Neural cell (in vitro differentiated cells): ENCODE data around the gene CTNNBL1. TPM values are rescaled to one million over a fixed set of nuclear protein-coding genes. Genes with fewer than 3 reads are reported as not detected.

Experiments used
- H2AFZ ChIP-seq: fragments of 200-600, 300-800 bp; sonication (generic), shearing (Covaris generic); 2 replicates; pipeline ENCODE4 v1.6.0; 2014; ENCODE audit warnings: low read depth, mild to moderate bottlenecking, antibody characterized with exemption, low read length, moderate library complexity
- H3F3A ChIP-seq: fragments of 200-600 bp; shearing (Covaris generic); 2 replicates; pipeline ENCODE4 v1.6.1; 2016; ENCODE audit warnings: mild to moderate bottlenecking, moderate library complexity, mixed read lengths, antibody characterized with exemption, low read length; ENCODE audit not compliant: insufficient read depth, poor library complexity, severe bottlenecking
- H3K27ac ChIP-seq: fragments of 200-600, 300-800 bp; sonication (generic), shearing (Covaris generic); 2 replicates; pipeline ENCODE4 v1.5.1; 2014; ENCODE audit warnings: mild to moderate bottlenecking, low read length, moderate library complexity
- H3K27me3 ChIP-seq: fragments of 300-800, 200-600 bp; sonication (generic), shearing (Covaris generic); 2 replicates; pipeline ENCODE4 v1.6.0; 2014; ENCODE audit warnings: mild to moderate bottlenecking, low read depth, low read length, moderate library complexity; ENCODE audit not compliant: insufficient read depth
- H3K36me3 ChIP-seq: fragments of 300-800, 200-600 bp; sonication (generic), shearing (Covaris generic); 2 replicates; pipeline ENCODE4 v1.5.1; 2014; ENCODE audit warnings: mild to moderate bottlenecking, antibody characterized with exemption, low read length, moderate library complexity; ENCODE audit not compliant: insufficient read depth
- H3K4me2 ChIP-seq: fragments of 300-800, 200-600 bp; sonication (generic), shearing (Covaris generic); 2 replicates; pipeline ENCODE4 v1.6.0; 2014; ENCODE audit warnings: mild to moderate bottlenecking, low read length
- H3K4me3 ChIP-seq: fragments of 300-800, 200-600 bp; sonication (generic), shearing (Covaris generic); 2 replicates; pipeline ENCODE4 v1.5.1; 2014; ENCODE audit warnings: mild to moderate bottlenecking, low read length, moderate library complexity
- H3K79me2 ChIP-seq: fragments of 200-600 bp; shearing (Covaris generic); replicated peaks from 2 replicates; pipeline ENCODE4 v1.6.0; 2014; ENCODE audit warnings: mild to moderate bottlenecking, low read length, moderate library complexity; ENCODE audit not compliant: insufficient read depth
- H3K9ac ChIP-seq: fragments of 300-800, 200-600 bp; sonication (generic), shearing (Covaris generic); 2 replicates; pipeline ENCODE4 v1.6.1; 2016; ENCODE audit warnings: mild to moderate bottlenecking, low read length, mixed read lengths
- H3K9me2 ChIP-seq: fragments of 200-600 bp; shearing (Covaris generic); 2 replicates; pipeline ENCODE4 v1.6.1; 2016; ENCODE audit warnings: mild to moderate bottlenecking, low read length, mixed read lengths; ENCODE audit not compliant: insufficient read depth
- H3K9me3 ChIP-seq: fragments of 200-600, 300-800 bp; sonication (generic), shearing (Covaris generic); 2 replicates; pipeline ENCODE4 v1.6.1; 2016; ENCODE audit warnings: mild to moderate bottlenecking, mixed run types, low read length, moderate library complexity, mixed read lengths
- H4K20me1 ChIP-seq: fragments of 200-600 bp; shearing (Covaris generic); 2 replicates; pipeline ENCODE4 v1.6.1; 2016; ENCODE audit warnings: mild to moderate bottlenecking, mixed run types; ENCODE audit not compliant: insufficient read depth
- CTCF ChIP-seq: fragments of 450-650 bp; IDR thresholded peaks from 2 replicates; pipeline ENCODE4 v1.5.1; 2014; ENCODE audit warnings: antibody characterized with exemption, mild to moderate bottlenecking, moderate library complexity; ENCODE audit not compliant: poor library complexity, severe bottlenecking
- EP300 ChIP-seq: fragments of 450-650 bp; conservative IDR thresholded peaks from 2 replicates; pipeline ENCODE4 v1.6.1; 2014; ENCODE audit warnings: antibody characterized with exemption, mild to moderate bottlenecking, moderate library complexity; ENCODE audit not compliant: poor library complexity, severe bottlenecking
- EZH2 ChIP-seq: fragments of 200-600, 300-800 bp; shearing (Covaris generic), sonication (generic); IDR thresholded peaks from 2 replicates; pipeline ENCODE4 v1.6.1; 2014; ENCODE audit warnings: antibody characterized with exemption, low read length, borderline replicate concordance, mild to moderate bottlenecking; ENCODE audit not compliant: insufficient read depth, poor library complexity, severe bottlenecking
- MXI1 ChIP-seq: fragments of 450-650 bp; conservative IDR thresholded peaks from 2 replicates; pipeline ENCODE4 v1.6.1; 2014; ENCODE audit warnings: antibody characterized with exemption, mild to moderate bottlenecking; ENCODE audit not compliant: poor library complexity, severe bottlenecking
- POLR2AphosphoS5 ChIP-seq: IDR thresholded peaks from 2 replicates; pipeline ENCODE4 v1.6.1; 2012
- RAD21 ChIP-seq: fragments of 450-650 bp; conservative IDR thresholded peaks from 2 replicates; pipeline ENCODE4 v1.6.1; 2014; ENCODE audit warnings: antibody characterized with exemption, mild to moderate bottlenecking, moderate library complexity
- REST ChIP-seq: IDR thresholded peaks from 2 replicates; pipeline ENCODE4 v1.6.1; 2012; ENCODE audit warnings: borderline replicate concordance
- SMC3 ChIP-seq: fragments of 450-650 bp; conservative IDR thresholded peaks from 2 replicates; pipeline ENCODE4 v1.6.1; 2014; ENCODE audit warnings: antibody characterized with exemption, mild to moderate bottlenecking, moderate library complexity; ENCODE audit not compliant: poor library complexity
- TAF1 ChIP-seq: IDR thresholded peaks from 2 replicates; pipeline ENCODE4 v1.6.1; 2012; ENCODE audit warnings: low read depth
- polyA plus RNA-seq: library from polyadenylated mRNA; depleted of rRNA; stranded (reverse); fragments of >200 nt; gene quantifications from 2 replicates; pipeline ENCODE4 v1.2.3, GENCODE V29; 2014

Gene CTNNBL1
- polyA plus RNA-seq, 1 donor from 2014 or later, result 32.6 TPM

- Histone ChIP-seq H3K27ac (peak overlapping the region; percentile 29), H3K9me3 (no peaks in the 10 kb centered on the region), H3K9me2 (no peaks in the 10 kb centered on the region), H3K27me3 (no peaks in the 10 kb centered on the region), H3K36me3 (no peaks in the 10 kb centered on the region), H3K4me3 (no peak overlapping the region), H3K9ac (no peak overlapping the region), H3K79me2 (no peaks in the 10 kb centered on the region), H3K4me2 (no peak overlapping the region), H3F3A (no peaks in the 10 kb centered on the region), H4K20me1 (no peaks in the 10 kb centered on the region), H2AFZ (no peak overlapping the region)
- TF ChIP-seq EP300, result no peak
- no peak for TF ChIP-seq MXI1
- TF ChIP-seq REST, result no peak
- no peak for TF ChIP-seq RAD21
- TF ChIP-seq EZH2, result no peak
- TF ChIP-seq POLR2AphosphoS5, result no peak
- no peak for TF ChIP-seq TAF1
- no peak for TF ChIP-seq CTCF
These were observed 55.4 kb downstream of the CTNNBL1 start for GRCh38 chr20:37749218-37749617.

GRCh38 chr20:37749620-37750403, 56.0 kb downstream of the CTNNBL1 start:
- no peaks in the 10 kb centered on the region for H3K9me3 ChIP-seq
- no peaks in the 10 kb centered on the region for H4K20me1 ChIP-seq
- no peak overlapping the region for H3K9ac ChIP-seq
- no peak overlapping the region for H3K4me2 ChIP-seq
- TF ChIP-seq REST (no peak), RAD21 (no peak), POLR2AphosphoS5 (no peak), EZH2 (no peak), TAF1 (no peak), SMC3 (no peak), EP300 (no peak), CTCF (no peak), MXI1 (no peak)
- no peak overlapping the region for H2AFZ ChIP-seq
- H3K36me3 ChIP-seq, result no peaks in the 10 kb centered on the region
- H3F3A ChIP-seq, result no peaks in the 10 kb centered on the region
- H3K9me2 ChIP-seq, result no peaks in the 10 kb centered on the region
- peak overlapping the region; percentile 29 for H3K27ac ChIP-seq
- no peak overlapping the region for H3K4me3 ChIP-seq
- H3K79me2 ChIP-seq, result no peaks in the 10 kb centered on the region
- no peaks in the 10 kb centered on the region for H3K27me3 ChIP-seq
